GM10248 (cell line): ENCODE results near the gene SSR1.

Source experiments
- CTCF ChIA-PET: fragments of 300-600 bp; sonication (Branson Sonifier 250); formaldehyde crosslinking; extraction: SDS; loops from one replicate; lab custom pipeline; 2021; ENCODE audit warnings: antibody characterized with exemption; lab: Yijun Ruan, JAX
- POLR2A ChIA-PET: fragments of 350-650 bp; sonication (Branson Sonifier 250); formaldehyde crosslinking; extraction: SDS; loops from one replicate; lab custom pipeline; 2020; ENCODE audit warnings: antibody characterized with exemption; lab: Yijun Ruan, JAX
- DNase-seq: peaks from one replicate; pipeline ENCODE4 v3.0.0; 2012; ENCODE audit errors: extremely low spot score
- CTCF ChIP-seq: IDR thresholded peaks from 2 replicates; pipeline ENCODE4 v1.5.1; 2012; ENCODE audit warnings: mild to moderate bottlenecking, low read depth; ENCODE audit errors: extremely low read depth, missing control alignments, control extremely low read depth

The SSR1 gene

DNA sequence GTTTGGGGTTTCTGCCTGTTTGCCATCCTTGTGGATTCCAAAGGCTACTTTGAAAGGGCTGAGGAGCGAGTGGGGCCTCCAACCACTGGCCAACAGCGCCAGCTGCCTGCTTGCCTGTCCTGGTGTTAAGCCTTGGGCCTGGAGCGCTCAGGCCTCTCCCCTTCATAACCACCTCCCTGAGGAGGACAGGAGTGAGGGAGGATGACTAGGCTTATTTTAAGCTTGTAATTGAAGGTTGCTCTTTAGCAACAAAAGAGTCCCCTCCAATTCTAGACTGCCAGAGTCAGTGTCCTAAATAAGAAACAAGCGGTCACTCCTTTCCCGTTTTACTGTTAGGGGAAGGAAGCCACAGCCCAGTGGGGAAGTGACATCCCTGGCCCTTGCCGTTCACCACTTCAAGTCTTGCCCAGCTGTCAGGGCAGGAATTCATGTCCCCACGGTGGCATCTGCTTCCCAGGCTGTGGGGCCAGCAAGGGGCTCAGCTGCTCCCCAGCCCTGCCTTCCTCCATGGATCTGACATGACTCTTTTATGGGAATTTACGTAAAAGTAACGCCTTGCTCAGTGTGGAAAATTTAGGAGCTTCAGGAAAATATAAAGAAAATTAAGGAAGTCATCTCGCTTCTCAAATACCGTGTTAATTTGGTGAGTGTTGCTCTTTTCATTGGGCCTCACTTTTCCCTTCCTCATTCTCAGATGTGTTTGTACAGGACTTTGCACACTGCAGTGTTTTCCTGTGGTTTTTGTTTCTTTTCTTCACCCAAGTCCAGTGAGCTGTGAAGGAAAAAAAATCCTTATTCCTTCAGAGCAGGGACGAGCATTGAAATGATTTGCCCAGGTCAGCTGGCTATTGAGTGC, 57.8 kb downstream of the SSR1 start:
- ChIA-PET CTCF (interaction anchor here (2.5 to 8.7 kb wide), 2 partner anchors 11 to 16 kb away, joined by 9 to 58 read pairs; no protein-coding TSS in a partner anchor), POLR2A (no interaction called here)
- no peak for TF ChIP-seq CTCF
- DNase-seq: no peak

- TF ChIP-seq CTCF: no peak
- CTCF ChIA-PET: interaction anchor here (1.7 to 8.7 kb wide), 5 partner anchors 8 to 23 kb away, joined by 4 to 58 read pairs (median 9); no protein-coding TSS in a partner anchor
- POLR2A ChIA-PET: interaction anchor here (0.5 to 0.6 kb wide), 2 partner anchors 34 to 663 kb away, joined by 3 to 11 read pairs; no protein-coding TSS in a partner anchor
- no peak for DNase-seq
Measured at GRCh38 chr6:7252390-7252789, 60.6 kb downstream of the SSR1 start.

- DNase-seq: no peak
- CTCF ChIA-PET: interaction anchor here (0.6 to 8.7 kb wide), 5 partner anchors 8 to 577 kb away, joined by 3 to 58 read pairs (median 7); no protein-coding TSS in a partner anchor
- POLR2A ChIA-PET: interaction anchor here (0.5 kb wide), 1 partner anchor 35 kb away, joined by 3 read pairs; no protein-coding TSS in a partner anchor
- no peak for TF ChIP-seq CTCF
Measured at GRCh38 chr6:7251646-7252260, 61.2 kb downstream of the SSR1 start.

DNA sequence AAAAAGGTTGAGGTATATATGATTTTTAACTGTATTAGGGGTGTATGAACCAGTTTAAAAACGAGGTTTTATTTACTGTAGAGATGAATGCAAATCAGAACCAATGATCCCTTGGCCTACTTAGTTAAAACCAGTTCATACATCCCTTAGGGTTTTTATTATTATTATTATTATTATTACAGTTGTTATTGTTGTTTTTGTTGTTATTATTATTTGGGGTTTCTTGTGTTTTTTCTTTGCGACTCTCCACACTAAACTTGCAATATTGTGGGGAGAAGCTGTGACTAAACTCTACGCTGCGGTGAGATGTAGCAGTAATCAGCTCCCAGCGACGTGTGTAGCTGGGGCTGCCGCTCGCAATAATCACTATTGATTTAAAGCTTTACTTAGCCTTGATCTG, 62.2 kb downstream of the SSR1 start:
- ChIA-PET POLR2A (no interaction called here), CTCF (interaction anchor here (1.2 to 8.7 kb wide), 5 partner anchors 7 to 526 kb away, joined by 3 to 58 read pairs (median 6); no protein-coding TSS in a partner anchor)
- no peak for DNase-seq
- TF ChIP-seq CTCF: no peak

GRCh38 chr6:7249946-7250643, 62.9 kb downstream of the SSR1 start:
- ChIA-PET CTCF (interaction anchor here (0.8 to 2.2 kb wide), 8 partner anchors 8 to 566 kb away, joined by 3 to 10 read pairs (median 3); no protein-coding TSS in a partner anchor), POLR2A (no interaction called here)
- TF ChIP-seq CTCF: no peak
- DNase-seq: no peak

DNA sequence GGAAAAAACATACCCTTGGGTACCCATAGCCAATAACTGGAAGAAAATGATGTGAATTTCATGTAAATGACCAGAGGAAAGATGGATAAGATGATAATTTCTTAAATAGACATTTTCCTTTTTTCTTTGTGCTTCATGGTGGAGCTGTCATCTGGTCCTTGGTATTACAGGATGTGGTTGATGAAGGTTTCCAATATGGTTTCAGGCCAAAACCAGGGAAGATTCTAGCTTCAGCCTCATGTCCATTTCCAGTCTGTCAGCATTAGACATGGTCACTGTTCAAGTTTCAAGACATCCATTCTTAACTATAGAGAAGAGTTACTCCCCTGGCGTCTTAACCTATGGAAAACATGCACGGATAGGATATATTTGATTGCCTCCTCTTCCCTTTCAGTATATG, 63.6 kb downstream of the SSR1 start:
- POLR2A ChIA-PET: no interaction called here
- TF ChIP-seq CTCF: no peak
- CTCF ChIA-PET: interaction anchor here (0.8 to 1.5 kb wide), 6 partner anchors 12 to 565 kb away, joined by 3 to 6 read pairs (median 3); no protein-coding TSS in a partner anchor
- DNase-seq: no peak
